Naive B cell (primary cell): ENCODE data around the gene SRPX2. TPM values are rescaled to one million over a fixed set of nuclear protein-coding genes. Genes with fewer than 3 reads are reported as not detected.

Experiments
- ATAC-seq, 2 donors: fragments of 150-1000 bp; cut with Tn5 transposase; 2 replicates each; pipeline ENCODE4 v1.10.0; 2021; ENCODE audit warnings: low read depth in 2 of 2, mild to moderate bottlenecking in 2 of 2, moderate library complexity in 2 of 2
- DNase-seq: peaks from one replicate; pipeline ENCODE4 v3.0.0; 2022
- H3K27ac Mint-ChIP-seq, 6 donors: one replicate each; pipeline ENCODE4 v1.8.0; 2020 to 2022; ENCODE audit warnings: mild to moderate bottlenecking in 6 of 6, mixed read lengths in 6 of 6, moderate library complexity in 5 of 6, inconsistent platforms in 2 of 6
- H3K27me3 Mint-ChIP-seq, 3 donors: one replicate each; pipeline ENCODE4 v1.8.0; 2021 to 2022; ENCODE audit warnings: mixed read lengths in 3 of 3, mild to moderate bottlenecking in 1 of 3
- H3K36me3 Mint-ChIP-seq, 2 donors: one replicate each; pipeline ENCODE4 v1.8.0; 2020 to 2022; ENCODE audit warnings: mixed read lengths in 2 of 2, inconsistent platforms in 1 of 2, mild to moderate bottlenecking in 1 of 2
- H3K4me1 Mint-ChIP-seq, 3 donors: one replicate each; pipeline ENCODE4 v1.8.0; 2020 to 2022; ENCODE audit warnings: mixed read lengths in 3 of 3, inconsistent platforms in 1 of 3, mild to moderate bottlenecking in 1 of 3, moderate library complexity in 1 of 3
- H3K4me3 Mint-ChIP-seq, 8 donors: one replicate each; pipeline ENCODE4 v1.8.0; 2020 to 2022; ENCODE audit warnings: mild to moderate bottlenecking in 8 of 8, mixed read lengths in 8 of 8, moderate library complexity in 8 of 8, inconsistent platforms in 2 of 8
- H3K9me3 Mint-ChIP-seq, 7 donors: one replicate each; pipeline ENCODE4 v1.8.0; 2020 to 2022; ENCODE audit warnings: mixed read lengths in 7 of 7, mild to moderate bottlenecking in 5 of 7, inconsistent platforms in 2 of 7, moderate library complexity in 1 of 7
- polyA plus RNA-seq, 6 donors: library from polyadenylated mRNA; unstranded; fragments of 300-500 nt; fragmentation: Illumina TruSeq; gene quantifications; one replicate each; pipeline ENCODE4 v1.2.3, GENCODE V29; 2021; ENCODE audit warnings: low read depth in 6 of 6

SRPX2 gene
- polyA plus RNA-seq, 6 donors from 2014 or later: not detected

DNA sequence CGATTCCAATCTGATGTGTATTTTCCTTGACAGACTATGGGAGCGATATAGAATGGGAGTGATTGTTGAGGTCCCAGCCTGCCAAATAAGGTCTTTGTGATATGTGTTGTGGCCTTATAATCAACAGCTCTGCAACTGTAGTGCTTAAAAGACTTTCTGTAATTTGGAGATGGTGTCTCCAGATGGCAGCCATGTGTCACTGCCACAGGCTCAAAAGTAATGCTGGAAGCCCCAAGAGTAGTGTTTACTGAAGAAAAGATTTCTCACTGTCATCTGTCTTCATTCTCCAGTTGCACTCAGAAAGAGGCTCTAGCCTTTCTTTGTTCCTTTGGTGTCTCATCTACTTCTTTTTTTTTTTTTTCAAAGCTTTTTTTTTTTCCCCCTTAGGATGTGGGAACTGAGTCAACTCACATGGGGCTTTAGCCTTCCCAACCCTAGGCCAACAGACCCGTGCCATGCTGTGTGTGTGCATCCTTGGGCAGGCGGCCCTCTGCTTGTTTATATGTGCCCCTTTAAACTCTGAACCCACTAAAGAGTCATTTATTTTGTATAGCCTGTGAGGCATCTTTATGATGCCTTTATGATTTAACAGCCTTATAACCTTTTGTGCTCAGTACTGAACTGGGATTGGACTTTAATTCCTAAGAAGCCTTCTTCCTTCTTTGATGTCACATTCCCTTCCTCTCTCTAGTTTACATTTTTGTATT lies 15.6 kb downstream of the SRPX2 start:
- H3K4me3 Mint-ChIP-seq: no peak overlapping the region
- H3K9me3 Mint-ChIP-seq: peaks cover 0 to 4% (median 0%) of the 10 kb centered on the region in 7 donors
- ATAC-seq (no peak), DNase-seq (no peak)
- no peak overlapping the region for H3K27ac Mint-ChIP-seq
- H3K4me1 Mint-ChIP-seq: peaks cover 0 to 9% (median 7%) of the 10 kb centered on the region in 3 donors
- no peaks in the 10 kb centered on the region for H3K36me3 Mint-ChIP-seq
- H3K27me3 Mint-ChIP-seq: peaks cover 19 to 42% (median 38%) of the 10 kb centered on the region in 3 donors

- DNase-seq: no peak
- H3K27me3 Mint-ChIP-seq: peaks cover 15 to 47% (median 44%) of the 10 kb centered on the region in 3 donors
- H3K4me3 Mint-ChIP-seq: no peak overlapping the region
- H3K27ac Mint-ChIP-seq: no peak overlapping the region
- peaks cover 0 to 9% (median 7%) of the 10 kb centered on the region in 3 donors for H3K4me1 Mint-ChIP-seq
- H3K9me3 Mint-ChIP-seq: peaks cover 0 to 4% (median 0%) of the 10 kb centered on the region in 7 donors
- no peaks in the 10 kb centered on the region for H3K36me3 Mint-ChIP-seq
- no peak for ATAC-seq
Observed at GRCh38 chrX:100662170-100662569, 18.2 kb downstream of the SRPX2 start.

DNA sequence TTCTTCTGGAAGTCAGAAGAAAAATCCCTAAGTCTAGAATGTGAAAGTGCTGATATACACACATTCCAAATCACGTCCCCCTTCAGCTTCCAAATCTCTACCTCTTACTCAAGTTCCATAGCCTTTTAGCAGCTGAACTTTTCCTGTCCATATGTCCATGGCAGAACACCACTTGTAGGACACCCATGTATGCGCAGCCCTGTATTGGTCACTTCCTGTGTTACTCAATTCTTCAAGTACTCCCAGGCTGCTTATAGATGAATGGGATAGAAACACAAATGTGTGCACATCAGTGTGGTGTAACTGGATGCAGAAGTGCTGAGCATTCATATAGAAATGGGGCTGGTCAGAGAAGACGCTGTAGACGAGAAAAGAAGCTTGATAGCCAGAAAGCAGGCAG lies 18.8 kb downstream of the SRPX2 start:
- Mint-ChIP-seq H3K4me1 (peaks cover 0 to 9% (median 7%) of the 10 kb centered on the region in 3 donors), H3K9me3 (no peaks in the 10 kb centered on the region), H3K27me3 (peaks cover 17 to 53% (median 46%) of the 10 kb centered on the region in 3 donors), H3K27ac (no peak overlapping the region), H3K36me3 (no peaks in the 10 kb centered on the region), H3K4me3 (no peak overlapping the region)
- no peak for DNase-seq
- ATAC-seq: no peak

DNA sequence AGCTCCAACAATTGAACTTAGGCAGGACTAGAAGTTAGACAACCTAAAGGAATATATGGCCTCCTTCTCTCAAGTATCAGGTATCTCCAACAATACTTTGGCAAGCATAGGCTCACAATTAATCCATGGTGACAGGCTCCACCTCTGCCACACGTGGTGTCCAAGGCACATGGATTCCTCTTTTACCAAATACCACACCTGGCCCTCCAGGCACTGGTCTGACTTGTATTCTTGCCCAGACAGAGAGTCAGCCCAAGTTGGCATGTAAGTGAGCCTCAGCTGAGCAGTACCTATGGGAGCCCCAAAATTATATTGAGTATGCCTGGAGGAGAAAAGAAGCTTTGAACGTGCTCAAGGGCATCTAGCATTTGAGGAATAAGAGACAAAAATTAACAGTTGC lies 19.6 kb downstream of the SRPX2 start:
- no peak for ATAC-seq
- H3K27ac Mint-ChIP-seq: no peak overlapping the region

GRCh38 chrX:100672966-100673365 lies 29.0 kb downstream of the SRPX2 start:
- peaks cover 11 to 29% (median 11%) of the 10 kb centered on the region in 3 donors for H3K4me1 Mint-ChIP-seq
- no peak for DNase-seq
- H3K27me3 Mint-ChIP-seq: peaks cover 9 to 29% (median 11%) of the 10 kb centered on the region in 3 donors
- no peak for ATAC-seq
- H3K36me3 Mint-ChIP-seq: no peaks in the 10 kb centered on the region
- H3K9me3 Mint-ChIP-seq: no peaks in the 10 kb centered on the region
- no peak overlapping the region for H3K4me3 Mint-ChIP-seq
- no peak overlapping the region for H3K27ac Mint-ChIP-seq

More for the DNA sequence above, 19.6 kb downstream of the SRPX2 start:
- no peak for DNase-seq
- H3K27me3 Mint-ChIP-seq: peaks cover 17 to 61% (median 53%) of the 10 kb centered on the region in 3 donors
- no peaks in the 10 kb centered on the region for H3K9me3 Mint-ChIP-seq
- H3K4me1 Mint-ChIP-seq: peaks cover 0 to 9% (median 7%) of the 10 kb centered on the region in 3 donors
- no peaks in the 10 kb centered on the region for H3K36me3 Mint-ChIP-seq
- no peak overlapping the region for H3K4me3 Mint-ChIP-seq

DNA sequence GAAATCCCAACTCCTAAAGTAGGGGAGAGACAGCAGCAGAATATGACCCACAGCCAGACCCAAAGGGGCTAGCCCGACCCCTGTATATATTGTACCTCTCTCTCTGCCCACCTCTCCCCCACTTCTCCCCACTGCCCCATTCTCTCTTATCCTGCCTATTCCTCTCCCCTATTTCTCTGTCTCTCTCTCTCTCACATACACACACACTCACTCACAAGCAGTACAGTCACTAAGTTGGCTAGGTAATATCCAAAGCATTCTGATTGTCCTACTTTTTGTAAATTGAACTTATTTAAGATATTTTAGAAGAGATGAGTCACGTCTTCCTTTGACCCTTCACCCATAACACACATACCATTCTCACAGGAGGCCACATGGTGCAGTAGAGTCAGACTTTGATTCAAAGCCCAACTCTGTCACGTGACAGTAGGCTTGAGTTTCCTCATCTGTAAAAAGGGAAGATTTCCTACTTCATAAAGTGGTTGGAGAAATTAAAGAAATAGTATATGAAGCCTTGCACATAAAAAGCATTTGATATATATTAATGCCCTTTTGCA lies 29.5 kb downstream of the SRPX2 start:
- H3K27me3 Mint-ChIP-seq: peaks cover 4 to 24% (median 11%) of the 10 kb centered on the region in 3 donors
- peaks cover 11 to 29% (median 11%) of the 10 kb centered on the region in 3 donors for H3K4me1 Mint-ChIP-seq
- no peaks in the 10 kb centered on the region for H3K36me3 Mint-ChIP-seq
- no peak overlapping the region for H3K4me3 Mint-ChIP-seq
- ATAC-seq (no peak), DNase-seq (no peak)
- peak overlapping the region in 1 of 6 donors; percentile 12 for H3K27ac Mint-ChIP-seq
- H3K9me3 Mint-ChIP-seq: no peaks in the 10 kb centered on the region

DNA sequence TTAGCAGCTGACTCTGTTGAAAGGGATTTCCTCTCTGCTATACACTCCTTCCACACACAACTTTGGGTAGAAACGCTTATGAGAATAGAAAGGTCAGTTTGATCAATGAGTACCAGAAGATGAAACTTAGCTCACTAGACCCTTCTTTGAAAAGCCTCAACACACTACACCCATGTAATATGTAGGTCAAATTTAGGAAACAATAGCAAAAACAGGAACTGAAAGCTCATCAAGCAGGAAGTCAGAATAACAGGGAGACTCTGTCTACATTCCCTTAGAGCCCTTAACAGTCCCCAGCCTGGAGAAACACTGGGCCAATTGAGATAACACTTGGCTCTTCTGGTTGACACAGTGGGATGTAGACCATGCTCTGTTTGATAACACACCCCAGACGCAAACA lies 30.7 kb downstream of the SRPX2 start:
- Mint-ChIP-seq H3K27me3 (peaks cover 0 to 17% (median 11%) of the 10 kb centered on the region in 3 donors), H3K27ac (peak overlapping the region in 1 of 6 donors; percentile 3), H3K4me1 (peaks cover 11 to 29% (median 11%) of the 10 kb centered on the region in 3 donors), H3K4me3 (peak overlapping the region in 1 of 8 donors; percentile 67), H3K36me3 (no peaks in the 10 kb centered on the region), H3K9me3 (no peaks in the 10 kb centered on the region)
- DNase-seq (peak; percentile 24), ATAC-seq (peak; percentile 78 to 87)

DNA sequence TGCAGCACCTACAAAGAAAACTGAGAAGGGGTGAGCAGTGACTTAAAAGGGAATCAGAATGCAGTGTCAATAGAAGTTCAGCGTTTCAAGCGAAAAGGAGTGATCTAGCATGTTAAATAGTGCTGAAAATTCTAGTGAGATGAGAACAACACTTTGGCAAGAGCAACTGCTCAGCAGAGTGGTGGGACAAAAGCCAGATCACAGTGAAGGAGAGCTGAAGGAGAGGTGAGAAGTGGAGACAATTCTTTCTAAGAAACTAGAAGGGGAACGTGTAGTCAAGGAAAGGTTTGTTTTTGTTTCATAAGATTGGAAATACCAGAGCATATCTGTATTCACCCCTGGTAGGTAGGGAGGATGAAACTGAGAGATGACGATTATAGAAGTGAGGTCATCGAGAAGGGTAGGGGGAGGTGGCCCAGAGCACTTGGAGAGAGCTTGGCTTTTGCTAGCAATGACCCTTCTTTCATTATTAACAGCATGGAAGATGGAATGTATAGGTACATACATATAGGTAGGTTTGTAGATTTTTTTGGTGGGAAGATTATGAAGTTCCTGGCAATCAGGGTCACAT lies 33.7 kb downstream of the SRPX2 start:
- Mint-ChIP-seq H3K27me3 (peaks cover 5 to 9% (median 5%) of the 10 kb centered on the region in 3 donors), H3K36me3 (no peaks in the 10 kb centered on the region), H3K27ac (peak overlapping the region in 2 of 6 donors; percentile 3 to 4), H3K9me3 (no peaks in the 10 kb centered on the region), H3K4me3 (no peak overlapping the region), H3K4me1 (peaks cover 16 to 34% (median 17%) of the 10 kb centered on the region in 3 donors)
- DNase-seq: no peak
- ATAC-seq: no peak

DNA sequence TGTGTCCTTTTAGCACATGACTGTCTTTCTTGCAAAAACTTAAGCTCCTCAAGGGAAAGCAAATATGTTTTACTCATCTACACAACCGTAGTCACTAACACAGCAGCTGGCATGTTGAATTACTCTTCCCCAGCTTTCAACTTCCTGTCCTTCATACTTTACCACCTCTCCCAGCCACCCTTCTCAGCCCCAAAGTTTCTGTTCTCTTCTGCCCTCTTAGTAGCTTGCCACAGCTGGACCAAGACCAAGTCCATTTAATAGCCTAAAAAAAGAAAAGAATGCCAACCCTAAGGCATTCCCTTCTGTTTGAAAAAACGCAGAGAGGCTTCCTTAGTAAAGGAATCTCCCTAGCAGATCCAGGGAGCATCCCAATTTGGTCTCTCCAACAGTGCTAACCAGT lies 36.8 kb downstream of the SRPX2 start:
- no peaks in the 10 kb centered on the region for H3K9me3 Mint-ChIP-seq
- no peak overlapping the region for H3K4me3 Mint-ChIP-seq
- H3K27me3 Mint-ChIP-seq: peaks cover 0 to 9% (median 5%) of the 10 kb centered on the region in 3 donors
- H3K4me1 Mint-ChIP-seq: peaks cover 8 to 16% (median 8%) of the 10 kb centered on the region in 3 donors
- H3K36me3 Mint-ChIP-seq: no peaks in the 10 kb centered on the region
- DNase-seq (no peak), ATAC-seq (no peak)
- no peak overlapping the region for H3K27ac Mint-ChIP-seq

DNA sequence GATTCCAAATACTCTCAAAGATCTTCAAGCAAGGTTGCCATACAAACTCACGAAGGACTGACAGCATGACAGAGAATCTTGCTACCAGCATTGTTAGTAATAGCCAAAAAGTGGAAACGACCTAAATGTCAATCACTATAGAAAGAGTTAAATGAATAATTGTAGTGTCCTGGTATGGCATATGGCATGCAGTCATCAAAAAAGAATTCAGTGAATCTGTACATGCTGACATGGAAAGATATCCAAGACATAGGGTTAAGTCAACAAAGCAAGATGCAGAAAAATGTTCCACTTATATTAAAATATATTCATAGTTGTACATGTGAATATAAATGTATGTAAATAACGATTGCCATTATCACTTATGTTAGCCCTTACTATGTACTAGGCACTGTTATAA lies 37.6 kb downstream of the SRPX2 start:
- ATAC-seq: no peak
- Mint-ChIP-seq H3K27me3 (peaks cover 0 to 9% (median 5%) of the 10 kb centered on the region in 3 donors), H3K27ac (no peak overlapping the region), H3K4me1 (peaks cover 11 to 19% (median 12%) of the 10 kb centered on the region in 3 donors), H3K4me3 (no peak overlapping the region), H3K36me3 (no peaks in the 10 kb centered on the region), H3K9me3 (no peaks in the 10 kb centered on the region)
- no peak for DNase-seq

- Mint-ChIP-seq H3K27ac (no peak overlapping the region), H3K36me3 (no peaks in the 10 kb centered on the region), H3K4me1 (peaks cover 24 to 32% (median 25%) of the 10 kb centered on the region in 3 donors), H3K27me3 (peaks cover 0 to 5% (median 0%) of the 10 kb centered on the region in 3 donors), H3K9me3 (no peaks in the 10 kb centered on the region), H3K4me3 (no peak overlapping the region)
- no peak for DNase-seq
- no peak for ATAC-seq
Observed at GRCh38 chrX:100682939-100683338, 38.9 kb downstream of the SRPX2 start.

DNA sequence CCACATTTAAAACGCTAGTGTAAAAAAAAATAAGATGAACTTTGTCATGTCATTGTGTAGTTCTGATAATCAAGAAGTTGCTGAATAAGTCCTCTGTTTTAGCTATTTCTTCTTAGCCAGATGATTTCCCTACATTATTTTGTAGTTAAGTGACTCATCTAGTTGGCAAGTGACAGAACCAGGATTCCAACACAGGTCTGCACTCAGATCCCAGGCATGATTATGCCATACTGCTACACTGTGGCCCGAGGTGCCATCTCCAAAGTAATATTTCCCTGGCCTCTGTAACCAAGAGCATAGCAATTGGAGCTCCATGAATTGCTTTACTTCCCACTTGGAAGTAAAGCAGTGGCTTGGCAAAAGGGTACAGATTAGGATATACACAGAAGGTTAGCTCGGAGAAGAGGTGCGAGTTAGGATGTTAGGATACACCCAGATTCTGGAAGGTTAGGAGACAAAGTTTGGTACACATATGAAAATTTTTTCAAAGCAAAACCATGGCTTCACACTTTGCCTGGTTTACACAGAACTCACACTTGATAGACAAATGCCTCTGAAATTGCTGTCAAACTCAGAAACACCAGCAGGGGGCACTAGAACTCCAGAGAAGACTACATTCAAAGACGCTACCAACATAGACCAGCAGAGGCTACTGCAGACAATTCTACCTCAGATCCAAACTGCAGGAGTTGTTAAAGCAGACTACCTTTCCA lies 41.4 kb downstream of the SRPX2 start:
- DNase-seq (peak; percentile 68), ATAC-seq (peak; percentile 62 to 63)
- H3K4me3 Mint-ChIP-seq: peak overlapping the region in 3 of 8 donors; percentile 44 to 61 (median 56)
- H3K9me3 Mint-ChIP-seq: no peaks in the 10 kb centered on the region
- peaks cover 26 to 35% (median 28%) of the 10 kb centered on the region in 3 donors for H3K4me1 Mint-ChIP-seq
- no peaks in the 10 kb centered on the region for H3K36me3 Mint-ChIP-seq
- peak overlapping the region in 1 of 6 donors; percentile 78 for H3K27ac Mint-ChIP-seq
- H3K27me3 Mint-ChIP-seq: peaks cover 0 to 4% (median 0%) of the 10 kb centered on the region in 3 donors

DNA sequence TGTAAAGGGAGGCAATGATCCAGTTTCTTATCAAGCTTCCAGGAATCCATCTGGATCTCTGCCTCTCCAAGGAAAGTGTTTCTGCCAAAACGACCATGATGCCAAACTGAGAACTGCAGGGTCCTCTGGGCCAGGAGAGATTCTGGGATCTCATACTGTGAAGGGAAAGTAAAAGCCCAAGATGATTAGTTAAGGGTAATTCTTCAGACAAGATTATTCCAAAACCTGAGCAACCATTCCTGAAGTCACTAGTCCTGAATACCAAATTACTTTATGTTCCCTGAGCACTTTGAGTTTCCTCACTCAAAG lies 42.0 kb downstream of the SRPX2 start:
- Mint-ChIP-seq H3K36me3 (no peaks in the 10 kb centered on the region), H3K9me3 (no peaks in the 10 kb centered on the region), H3K4me1 (peaks cover 22 to 31% (median 24%) of the 10 kb centered on the region in 3 donors), H3K4me3 (peak overlapping the region in 3 of 8 donors; percentile 44 to 61 (median 56)), H3K27me3 (no peaks in the 10 kb centered on the region), H3K27ac (peak overlapping the region in 1 of 6 donors; percentile 78)
- no peak for DNase-seq
- no peak for ATAC-seq
